HG03469 (cell line): ENCODE data around the gene TMEM72.

Experiments
- ATAC-seq: cut with Tn5 transposase; IDR thresholded peaks from one replicate; pipeline ENCODE4 v1.9.1; 2021; ENCODE audit warnings: mild to moderate bottlenecking, moderate library complexity, moderate number of reproducible peaks; ENCODE audit not compliant: unreplicated experiment

Gene TMEM72

GRCh38 chr10:44977287-44978212 is 66.4 kb downstream of the TMEM72 start:
- no peak for ATAC-seq

- ATAC-seq: no peak
Measured at GRCh38 chr10:44978213-44978569, 67.1 kb downstream of the TMEM72 start.

GRCh38 chr10:44978570-44979280 is 67.6 kb downstream of the TMEM72 start, which contains the start of gene DEPP1:
Gene DEPP1 (minus strand): TSS chr10:44978809. CDS start chr10:44978030, 779 bp downstream.
- ATAC-seq: no peak

GRCh38 chr10:44979281-44980191 is 68.4 kb downstream of the TMEM72 start:
- no peak for ATAC-seq

- ATAC-seq: no peak
Measured at GRCh38 chr10:44980309-44981171, 69.4 kb downstream of the TMEM72 start.

- peak; percentile 62 for ATAC-seq
Measured at GRCh38 chr10:44981172-44982113, 70.3 kb downstream of the TMEM72 start.

- ATAC-seq: no peak
Measured at GRCh38 chr10:44982114-44982460, 71.0 kb downstream of the TMEM72 start.

- ATAC-seq: no peak
Measured at GRCh38 chr10:44982496-44982895, 71.4 kb downstream of the TMEM72 start.

- no peak for ATAC-seq
Measured at GRCh38 chr10:44983066-44983894, 72.1 kb downstream of the TMEM72 start.

GRCh38 chr10:44983895-44984278 is 72.8 kb downstream of the TMEM72 start:
- ATAC-seq: no peak

GRCh38 chr10:44984671-44985101 is 73.5 kb downstream of the TMEM72 start:
- ATAC-seq: no peak

GRCh38 chr10:44985175-44985681 is 74.1 kb downstream of the TMEM72 start:
- ATAC-seq: no peak

- no peak for ATAC-seq
Measured at GRCh38 chr10:44986179-44986578, 75.0 kb downstream of the TMEM72 start.
